ENCODE data around the gene HOXA9.
A peak's percentile ranks its signal among the peaks of the same experiment; 100 is the strongest.

- peak; percentile 67 for TF ChIP-seq EZH2 (IDR thresholded peaks at IDR 0.05; ENCODE audit: insufficient read depth, low read length)
- no peak for TF ChIP-seq CTCF (IDR thresholded peaks at IDR 0.05; ENCODE audit: insufficient read depth, low read depth, low read length)
These were observed 17.9 kb downstream of the HOXA9 start, which contains the start of gene HOXA6 for GRCh38 chr7:27147199-27148030.

All from astrocyte (in vitro differentiated cells and primary cell).